Stimulated activated CD4-positive, alpha-beta T cell treated with anti-CD3 and anti-CD28 coated beads, TNF-alpha, amount 100 ng/mL, for 48 hours (primary cell): ENCODE measurements around the gene IFNA13.

Experiments
- DNase-seq, 3 donors: peaks; one replicate each; pipeline ENCODE4 v3.0.0-alpha.2; 2020; ENCODE audit warnings: low read depth in 3 of 3

IFNA13 gene

DNA sequence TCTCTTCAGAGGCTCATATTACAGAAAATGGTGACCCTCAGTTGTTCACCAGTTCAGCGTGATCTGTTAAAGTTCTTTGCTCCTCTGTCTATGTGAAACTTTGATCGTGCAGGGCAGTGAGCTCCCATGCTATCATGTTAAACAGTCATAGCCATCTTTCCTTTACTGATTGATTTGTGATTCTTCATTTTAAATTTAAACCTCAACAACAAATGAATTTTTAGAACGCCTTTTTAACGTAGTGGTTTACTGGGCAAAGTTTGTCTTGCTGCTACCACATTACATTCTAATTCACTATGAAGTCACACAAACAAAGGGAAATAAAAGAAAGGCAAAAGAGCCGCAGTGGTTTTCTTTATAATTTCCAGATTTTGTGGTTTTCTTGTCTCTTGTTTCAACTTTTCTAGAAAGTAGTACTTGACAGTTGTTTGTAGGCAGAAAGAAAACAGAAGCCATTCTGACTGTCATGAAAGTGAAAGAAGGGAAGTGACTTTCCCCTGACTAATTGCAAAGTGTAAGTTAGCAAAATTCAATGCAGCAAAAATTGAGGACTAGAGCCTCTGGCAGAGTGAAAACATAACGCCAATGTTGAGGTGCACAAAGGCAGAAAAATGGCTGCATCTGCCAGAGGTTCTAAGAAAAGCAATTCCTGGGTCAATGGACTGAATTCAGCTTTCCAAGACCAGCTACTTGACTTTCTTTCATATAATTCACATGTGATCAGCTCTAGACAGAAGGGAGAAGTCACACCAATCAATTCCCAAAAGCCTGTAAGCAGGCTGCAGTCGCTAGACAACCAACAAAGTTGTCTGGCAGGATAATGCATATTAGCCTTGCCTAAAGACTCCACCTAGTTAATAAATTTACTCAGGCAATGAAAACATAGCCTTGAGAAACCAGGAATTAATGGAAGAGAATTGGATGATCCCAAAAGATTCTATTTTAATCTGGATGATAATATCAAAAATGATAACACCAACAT is 10.1 kb downstream of the IFNA13 start:
- DNase-seq: peak in 1 of 3 donors; percentile 12

GRCh38 chr9:21350787-21351186 is 17.1 kb downstream of the IFNA13 start, which contains the start of gene IFNA6:
TSS of gene IFNA6 (minus strand) at chr9:21350887. CDS start at chr9:21350887, 0 bp downstream.
- no peak for DNase-seq

GRCh38 chr9:21348430-21348970 is 19.4 kb downstream of the IFNA13 start:
- no peak for DNase-seq

GRCh38 chr9:21340735-21341134 is 27.1 kb downstream of the IFNA13 start:
- DNase-seq: no peak

DNA sequence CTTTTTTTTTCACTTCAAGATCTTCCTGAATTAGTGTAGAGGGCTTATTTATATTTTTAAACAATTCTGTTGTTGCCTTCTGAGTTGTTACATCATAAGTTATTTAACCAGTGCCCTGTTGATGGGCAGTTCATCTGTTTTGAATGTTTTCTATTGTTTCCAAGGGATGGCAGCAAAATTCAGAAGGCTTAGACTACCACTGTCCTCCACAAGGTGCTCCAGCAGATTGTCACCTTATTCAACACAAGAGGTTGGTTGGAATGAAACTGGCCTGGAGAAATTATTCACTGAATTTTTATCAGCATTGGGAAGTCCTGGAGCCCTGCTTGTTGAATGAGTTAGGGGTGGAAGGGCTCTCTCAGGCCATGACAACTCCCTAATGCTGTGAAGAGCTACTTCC is 31.4 kb downstream of the IFNA13 start:
- DNase-seq: no peak

DNA sequence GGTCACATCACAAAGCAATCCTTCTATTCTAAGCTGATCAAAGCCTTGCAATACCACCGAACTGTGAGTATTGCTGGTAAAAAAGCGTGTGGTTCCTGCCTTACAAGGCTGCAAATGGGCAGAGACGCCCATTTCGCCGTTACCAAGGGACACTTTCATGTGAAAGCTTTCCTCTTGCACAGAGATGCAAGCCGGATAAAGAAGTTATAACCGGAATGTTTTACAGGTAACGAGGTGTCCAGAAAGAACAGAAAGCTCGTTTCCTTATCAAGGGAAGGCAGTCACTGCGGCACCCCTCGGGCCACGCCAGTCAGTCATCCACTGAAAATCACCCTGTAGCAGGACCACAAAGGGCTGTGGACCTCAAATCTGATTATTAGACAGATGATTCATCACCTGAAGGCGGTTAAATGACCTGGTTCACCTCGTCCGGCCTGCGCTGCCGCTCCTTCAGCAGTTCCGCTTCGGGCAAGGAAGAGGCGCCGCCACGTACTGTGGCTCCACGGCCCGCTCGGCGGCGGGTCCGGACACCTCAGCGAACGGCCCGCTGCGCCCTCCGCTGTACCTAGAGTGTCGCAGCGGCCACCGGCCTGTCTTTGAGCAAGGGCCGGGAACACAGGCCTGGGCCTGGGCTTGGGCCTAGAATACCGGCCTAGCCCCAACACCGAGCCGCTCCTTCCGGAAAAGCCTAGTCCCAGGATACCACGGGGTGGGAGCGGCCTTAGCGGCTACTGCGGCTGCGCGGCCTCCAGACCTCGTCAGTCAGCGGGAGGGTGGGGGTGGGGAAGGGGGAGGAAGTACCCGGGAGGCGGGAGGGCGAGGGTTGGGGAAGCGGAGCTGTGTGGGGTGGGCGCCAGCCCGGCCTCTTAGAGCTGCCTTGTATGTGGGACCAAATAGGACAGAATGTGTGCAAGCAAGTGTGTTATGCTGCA is 32.9 kb downstream of the IFNA13 start, which contains the start of gene KLHL9:
KLHL9 (minus strand) TSS at position 704 of the 932 bp plus-strand sequence; CDS start at position 159, 545 bp downstream.
- DNase-seq: peak; percentile 74 to 83 (median 79)

DNA sequence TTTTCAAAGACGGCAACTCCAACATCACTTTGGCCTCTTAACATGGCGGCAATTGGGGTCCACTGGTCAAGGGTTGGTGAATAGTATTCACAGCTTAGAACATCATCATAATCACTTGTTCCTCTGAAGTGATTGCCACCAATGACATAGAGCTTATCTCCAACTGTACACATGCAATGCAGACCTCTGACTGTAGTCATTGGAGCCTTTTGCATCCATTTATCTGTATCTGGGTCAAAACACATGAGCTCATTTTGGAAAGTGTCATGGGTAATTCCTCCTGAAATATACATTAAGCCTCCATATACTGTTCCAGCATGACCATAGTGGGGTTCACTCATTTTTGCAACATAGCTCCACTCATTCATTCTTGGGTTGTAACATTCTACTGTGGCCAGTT is 34.6 kb downstream of the IFNA13 start:
- DNase-seq: no peak

- no peak for DNase-seq
Measured at GRCh38 chr9:21331676-21332402, 36.0 kb downstream of the IFNA13 start.

GRCh38 chr9:21326526-21327139 is 41.2 kb downstream of the IFNA13 start:
- no peak for DNase-seq

- no peak for DNase-seq
Measured at GRCh38 chr9:21324047-21324446, 43.8 kb downstream of the IFNA13 start.

GRCh38 chr9:21322911-21323461 is 44.9 kb downstream of the IFNA13 start:
- no peak for DNase-seq

DNA sequence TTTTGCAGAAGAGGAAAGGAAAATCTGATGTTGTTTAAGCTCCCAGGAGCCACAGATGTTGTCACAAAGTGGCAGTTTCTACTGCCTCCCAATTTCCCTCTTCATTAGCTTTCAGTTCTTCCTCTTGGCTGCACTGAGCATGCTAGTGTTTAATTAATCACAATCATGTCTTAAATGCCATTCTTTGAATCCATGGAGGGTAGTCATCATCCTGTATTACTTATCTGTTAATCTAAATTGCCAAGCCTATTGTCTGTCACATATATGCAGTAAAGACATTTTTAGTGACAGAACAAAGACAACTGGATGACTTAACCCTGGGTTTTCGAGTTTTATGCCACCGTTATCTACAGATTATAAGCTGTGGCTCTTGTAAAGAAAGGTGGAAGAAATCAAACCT is 47.4 kb downstream of the IFNA13 start:
- no peak for DNase-seq

DNA sequence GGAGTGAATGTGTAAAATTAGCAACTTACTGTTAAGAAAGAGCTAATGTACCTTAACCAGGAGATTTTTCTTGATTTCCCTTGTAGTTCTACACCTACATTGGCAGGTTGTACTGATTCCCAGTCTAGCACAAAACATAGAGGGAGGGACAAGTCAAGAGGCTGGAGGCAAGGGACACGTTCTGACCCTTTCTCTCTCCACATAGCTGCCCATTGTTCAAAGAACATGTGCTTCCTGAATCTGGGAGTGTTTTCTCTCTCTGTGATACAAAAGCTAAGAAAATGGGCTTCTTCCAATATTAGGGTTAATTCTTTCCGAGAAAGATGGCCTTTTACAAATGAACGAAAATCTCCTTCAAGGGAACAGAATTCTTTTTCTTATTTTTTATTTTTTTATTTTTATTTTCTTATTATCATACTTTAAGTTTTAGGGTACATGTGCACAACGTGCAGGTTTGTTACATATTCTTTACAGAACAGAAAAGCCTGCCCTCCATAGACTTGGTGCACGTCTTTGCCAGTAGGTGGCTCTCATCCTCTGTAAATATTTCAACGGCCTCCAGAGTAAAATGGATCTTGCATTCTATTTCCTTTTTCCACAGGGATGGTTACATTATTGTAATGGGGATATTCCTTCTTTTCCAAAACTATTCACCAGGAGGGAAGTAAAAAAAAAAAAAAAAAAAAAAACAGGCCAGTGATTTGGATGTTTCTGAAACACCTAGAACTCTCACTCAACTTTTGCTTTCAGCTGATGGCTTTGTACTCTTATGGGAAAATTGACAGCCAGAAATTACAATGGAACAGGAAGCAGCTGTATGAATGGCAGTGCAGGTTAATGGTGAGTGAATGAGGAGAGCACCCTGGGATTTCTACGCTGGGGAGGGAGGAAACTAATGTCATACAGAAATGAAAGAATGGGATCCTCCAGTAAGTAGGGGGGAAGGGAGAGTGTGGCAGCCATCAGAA is 49.6 kb downstream of the IFNA13 start:
- DNase-seq: peak in 1 of 3 donors; percentile 17
